ENCODE results near the gene FYB2.

The FYB2 gene

GRCh38 chr1:56836359-56836758 lies 17.2 kb upstream of the FYB2 start:
- DNase-seq (ENCODE audit: low read depth) = no peak
- no peak overlapping the region for H3K4me3 ChIP-seq (ENCODE audit: low read depth, low read length)

- no peak overlapping the region for H3K4me3 ChIP-seq (ENCODE audit: low read depth, low read length)
- no peak for DNase-seq (ENCODE audit: low read depth)
Observed at GRCh38 chr1:56835657-56836056, 16.5 kb upstream of the FYB2 start.

GRCh38 chr1:56834137-56834900 lies 15.1 kb upstream of the FYB2 start:
- H3K4me3 ChIP-seq (ENCODE audit: low read depth, low read length) = no peak overlapping the region
- DNase-seq (ENCODE audit: low read depth) = no peak

GRCh38 chr1:56833088-56833487 lies 13.9 kb upstream of the FYB2 start:
- no peak overlapping the region for H3K4me3 ChIP-seq (ENCODE audit: low read depth, low read length)
- DNase-seq (ENCODE audit: low read depth) = no peak

- peak; percentile 85 for DNase-seq (ENCODE audit: low read depth)
Observed at GRCh38 chr1:56831871-56832693, 12.9 kb upstream of the FYB2 start.

GRCh38 chr1:56830052-56830451 lies 10.8 kb upstream of the FYB2 start:
- no peak overlapping the region for H3K4me3 ChIP-seq (ENCODE audit: low read depth, low read length)
- DNase-seq (ENCODE audit: low read depth) = no peak

More at GRCh38 chr1:56831871-56832693, 12.9 kb upstream of the FYB2 start:
- H3K4me3 ChIP-seq (ENCODE audit: low read depth, low read length) = no peak overlapping the region

GRCh38 chr1:56827711-56828110 lies 8.5 kb upstream of the FYB2 start:
- DNase-seq (ENCODE audit: low read depth) = no peak
- no peak overlapping the region for H3K4me3 ChIP-seq (ENCODE audit: low read depth, low read length)

GRCh38 chr1:56825436-56825835 lies 6.2 kb upstream of the FYB2 start:
- no peak for DNase-seq (ENCODE audit: low read depth)
- H3K4me3 ChIP-seq (ENCODE audit: low read depth, low read length) = no peak overlapping the region

GRCh38 chr1:56824938-56825337 lies 5.7 kb upstream of the FYB2 start:
- no peak for DNase-seq (ENCODE audit: low read depth)
- H3K4me3 ChIP-seq (ENCODE audit: low read depth, low read length) = no peak overlapping the region

- DNase-seq (ENCODE audit: low read depth) = no peak
- H3K4me3 ChIP-seq (ENCODE audit: low read depth, low read length) = no peak overlapping the region
Observed at GRCh38 chr1:56824271-56824670, 5.1 kb upstream of the FYB2 start.

GRCh38 chr1:56821462-56821797 lies 2.2 kb upstream of the FYB2 start:
- no peak overlapping the region for H3K4me3 ChIP-seq (ENCODE audit: low read depth, low read length)
- DNase-seq (ENCODE audit: low read depth) = no peak

- H3K4me3 ChIP-seq (ENCODE audit: low read depth, low read length) = no peak overlapping the region
- DNase-seq (ENCODE audit: low read depth) = no peak
Observed at GRCh38 chr1:56820755-56821461, 1.7 kb upstream of the FYB2 start.

- no peak for DNase-seq (ENCODE audit: low read depth)
- no peak overlapping the region for H3K4me3 ChIP-seq (ENCODE audit: low read depth, low read length)
Observed at GRCh38 chr1:56817716-56818463, 1.3 kb downstream of the FYB2 start.

- DNase-seq (ENCODE audit: low read depth) = peak; percentile 33
- no peak overlapping the region for H3K4me3 ChIP-seq (ENCODE audit: low read depth, low read length)
Observed at GRCh38 chr1:56816909-56817308, 2.3 kb downstream of the FYB2 start.

- no peak overlapping the region for H3K4me3 ChIP-seq (ENCODE audit: low read depth, low read length)
- no peak for DNase-seq (ENCODE audit: low read depth)
Observed at GRCh38 chr1:56816264-56816663, 2.9 kb downstream of the FYB2 start.

GRCh38 chr1:56814205-56814604 lies 5.0 kb downstream of the FYB2 start:
- H3K4me3 ChIP-seq (ENCODE audit: low read depth, low read length) = no peak overlapping the region
- DNase-seq (ENCODE audit: low read depth) = no peak

- no peak overlapping the region for H3K4me3 ChIP-seq (ENCODE audit: low read depth, low read length)
- DNase-seq (ENCODE audit: low read depth) = no peak
Observed at GRCh38 chr1:56811331-56811730, 7.9 kb downstream of the FYB2 start.

- H3K4me3 ChIP-seq (ENCODE audit: low read depth, low read length) = no peak overlapping the region
- no peak for DNase-seq (ENCODE audit: low read depth)
Observed at GRCh38 chr1:56808410-56808809, 10.8 kb downstream of the FYB2 start.

- H3K4me3 ChIP-seq (ENCODE audit: low read depth, low read length) = no peak overlapping the region
- no peak for DNase-seq (ENCODE audit: low read depth)
Observed at GRCh38 chr1:56806804-56807203, 12.4 kb downstream of the FYB2 start.

All from skeletal muscle cell (primary cell).